ENCODE results near the gene CD247. TPM values are rescaled to one million over a fixed set of nuclear protein-coding genes. Genes with fewer than 3 reads are reported as not detected.

CD247 gene
- total RNA-seq, 1 experiment from 2014 or later: 1.1 TPM

- no peaks in the 10 kb centered on the region for H3K9me3 ChIP-seq (replicated peaks)
- no peaks in the 10 kb centered on the region for H3K4me1 ChIP-seq
- no peaks in the 10 kb centered on the region for H3K27me3 ChIP-seq
- no peaks in the 10 kb centered on the region for H3K36me3 ChIP-seq
- H3K27ac ChIP-seq: no peak overlapping the region
- no peak for DNase-seq
- H3K4me3 ChIP-seq: no peak overlapping the region
These were observed 61.8 kb downstream of the CD247 start for GRCh38 chr1:167456524-167456923.

GRCh38 chr1:167455786-167456446 lies 62.4 kb downstream of the CD247 start:
- Histone ChIP-seq H3K36me3 (no peaks in the 10 kb centered on the region), H3K4me1 (no peaks in the 10 kb centered on the region), H3K27me3 (no peaks in the 10 kb centered on the region), H3K4me3 (peak overlapping the region; percentile 66), H3K9me3 (replicated peaks) (no peaks in the 10 kb centered on the region), H3K27ac (peak overlapping the region; percentile 23; the same call in 1 of the 2 replicates)
- DNase-seq: peak; percentile 19 to 45

GRCh38 chr1:167454894-167455785 lies 63.2 kb downstream of the CD247 start:
- Histone ChIP-seq H3K4me3 (peak overlapping the region; percentile 66), H3K4me1 (no peaks in the 10 kb centered on the region), H3K9me3 (replicated peaks) (no peaks in the 10 kb centered on the region), H3K27ac (peak overlapping the region; percentile 23; the same call in 1 of the 2 replicates), H3K36me3 (no peaks in the 10 kb centered on the region), H3K27me3 (no peaks in the 10 kb centered on the region)
- DNase-seq: peak; percentile 51 to 54

GRCh38 chr1:167454304-167454893 lies 63.9 kb downstream of the CD247 start:
- H3K9me3 ChIP-seq (replicated peaks): no peaks in the 10 kb centered on the region
- H3K27ac ChIP-seq: no peak overlapping the region
- peak overlapping the region; percentile 66 for H3K4me3 ChIP-seq
- H3K27me3 ChIP-seq: no peaks in the 10 kb centered on the region
- H3K4me1 ChIP-seq: no peaks in the 10 kb centered on the region
- no peak for DNase-seq
- H3K36me3 ChIP-seq: no peaks in the 10 kb centered on the region

- Histone ChIP-seq H3K27ac (no peak overlapping the region), H3K4me1 (no peaks in the 10 kb centered on the region), H3K4me3 (no peak overlapping the region), H3K36me3 (no peaks in the 10 kb centered on the region), H3K9me3 (replicated peaks) (no peaks in the 10 kb centered on the region), H3K27me3 (no peaks in the 10 kb centered on the region)
- DNase-seq: no peak
These were observed 65.2 kb downstream of the CD247 start for GRCh38 chr1:167453123-167453522.

GRCh38 chr1:167452483-167452882 lies 65.8 kb downstream of the CD247 start:
- DNase-seq: no peak

GRCh38 chr1:167450843-167451242 lies 67.5 kb downstream of the CD247 start:
- Histone ChIP-seq H3K4me1 (no peaks in the 10 kb centered on the region), H3K36me3 (no peaks in the 10 kb centered on the region), H3K9me3 (replicated peaks) (no peaks in the 10 kb centered on the region), H3K4me3 (no peak overlapping the region), H3K27ac (no peak overlapping the region), H3K27me3 (no peaks in the 10 kb centered on the region)
- DNase-seq: no peak

More at GRCh38 chr1:167452483-167452882, 65.8 kb downstream of the CD247 start:
- Histone ChIP-seq H3K27ac (no peak overlapping the region), H3K4me1 (no peaks in the 10 kb centered on the region), H3K4me3 (no peak overlapping the region), H3K36me3 (no peaks in the 10 kb centered on the region), H3K9me3 (replicated peaks) (no peaks in the 10 kb centered on the region), H3K27me3 (no peaks in the 10 kb centered on the region)

GRCh38 chr1:167447521-167448136 lies 70.7 kb downstream of the CD247 start:
- Histone ChIP-seq H3K4me3 (no peak overlapping the region), H3K27ac (no peak overlapping the region), H3K9me3 (replicated peaks) (no peaks in the 10 kb centered on the region), H3K4me1 (no peaks in the 10 kb centered on the region), H3K36me3 (no peaks in the 10 kb centered on the region), H3K27me3 (no peaks in the 10 kb centered on the region)
- DNase-seq: peak in 1 of 2 experiments; percentile 30

GRCh38 chr1:167446966-167447365 lies 71.4 kb downstream of the CD247 start:
- no peaks in the 10 kb centered on the region for H3K36me3 ChIP-seq
- H3K9me3 ChIP-seq (replicated peaks): no peaks in the 10 kb centered on the region
- no peak for DNase-seq
- no peaks in the 10 kb centered on the region for H3K27me3 ChIP-seq
- H3K27ac ChIP-seq: no peak overlapping the region
- no peaks in the 10 kb centered on the region for H3K4me1 ChIP-seq
- H3K4me3 ChIP-seq: no peak overlapping the region

- no peaks in the 10 kb centered on the region for H3K36me3 ChIP-seq
- H3K9me3 ChIP-seq (replicated peaks): no peaks in the 10 kb centered on the region
- no peaks in the 10 kb centered on the region for H3K27me3 ChIP-seq
- DNase-seq: no peak
- no peak overlapping the region for H3K4me3 ChIP-seq
- H3K4me1 ChIP-seq: no peaks in the 10 kb centered on the region
- no peak overlapping the region for H3K27ac ChIP-seq
These were observed 74.6 kb downstream of the CD247 start for GRCh38 chr1:167443757-167444156.

- no peak overlapping the region for H3K4me3 ChIP-seq
These were observed 75.3 kb downstream of the CD247 start for GRCh38 chr1:167442854-167443565.

GRCh38 chr1:167442142-167442848 lies 76.0 kb downstream of the CD247 start:
- no peaks in the 10 kb centered on the region for H3K27me3 ChIP-seq
- H3K9me3 ChIP-seq (replicated peaks): no peaks in the 10 kb centered on the region
- no peak overlapping the region for H3K4me3 ChIP-seq
- peak; percentile 78 to 87 for DNase-seq
- H3K27ac ChIP-seq: no peak overlapping the region
- no peaks in the 10 kb centered on the region for H3K36me3 ChIP-seq
- H3K4me1 ChIP-seq: no peaks in the 10 kb centered on the region

More at GRCh38 chr1:167442854-167443565, 75.3 kb downstream of the CD247 start:
- no peaks in the 10 kb centered on the region for H3K4me1 ChIP-seq
- no peak overlapping the region for H3K27ac ChIP-seq
- no peak for DNase-seq
- no peaks in the 10 kb centered on the region for H3K27me3 ChIP-seq
- no peaks in the 10 kb centered on the region for H3K9me3 ChIP-seq (replicated peaks)
- no peaks in the 10 kb centered on the region for H3K36me3 ChIP-seq

GRCh38 chr1:167441222-167441621 lies 77.1 kb downstream of the CD247 start:
- no peak for DNase-seq
- no peaks in the 10 kb centered on the region for H3K27me3 ChIP-seq
- H3K4me1 ChIP-seq: no peaks in the 10 kb centered on the region
- no peaks in the 10 kb centered on the region for H3K9me3 ChIP-seq (replicated peaks)
- no peak overlapping the region for H3K27ac ChIP-seq
- no peak overlapping the region for H3K4me3 ChIP-seq
- H3K36me3 ChIP-seq: no peaks in the 10 kb centered on the region

- H3K27ac ChIP-seq: no peak overlapping the region
- no peak overlapping the region for H3K4me3 ChIP-seq
- H3K4me1 ChIP-seq: no peaks in the 10 kb centered on the region
- no peaks in the 10 kb centered on the region for H3K9me3 ChIP-seq (replicated peaks)
- no peak for DNase-seq
- no peaks in the 10 kb centered on the region for H3K36me3 ChIP-seq
- no peaks in the 10 kb centered on the region for H3K27me3 ChIP-seq
These were observed 77.6 kb downstream of the CD247 start for GRCh38 chr1:167440776-167441175.
